ENCODE measurements around the gene SH3RF3. TPM values are rescaled to one million over a fixed set of nuclear protein-coding genes. Genes with fewer than 3 reads are reported as not detected.

Gene SH3RF3
- total RNA-seq, 1 donor from 2014 or later, result 7.3 TPM

DNA sequence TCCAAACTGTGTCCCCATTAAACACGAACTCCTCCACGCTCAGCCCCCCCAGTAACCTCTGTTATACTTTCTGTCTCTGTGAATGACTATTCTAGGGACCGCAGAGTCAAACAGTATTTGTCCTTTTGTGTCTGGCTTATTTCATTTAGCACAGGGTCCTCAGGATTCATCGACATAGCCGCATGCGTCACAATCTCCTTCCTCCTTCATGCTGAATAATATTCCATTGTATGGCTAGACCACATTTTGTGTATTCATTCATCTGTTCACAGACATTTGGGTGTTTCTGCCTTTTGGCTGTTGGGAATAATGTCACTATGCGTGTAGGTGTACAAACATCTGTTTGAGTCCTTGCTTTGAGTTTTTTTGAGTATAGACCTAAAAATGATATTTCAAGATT is 80.9 kb downstream of the SH3RF3 start:
- Histone ChIP-seq H3K4me3 (ENCODE audit: insufficient read depth, low read depth, low read length) (no peak overlapping the region), H3K79me2 (ENCODE audit: insufficient read depth, low read length) (no peaks in the 10 kb centered on the region), H3K27me3 (ENCODE audit: insufficient read depth, low read length) (peaks cover 14% of the 10 kb centered on the region), H3K4me1 (ENCODE audit: insufficient read depth, low read length) (peaks cover 36% of the 10 kb centered on the region), H3K9ac (ENCODE audit: low read length) (no peak overlapping the region), H4K20me1 (ENCODE audit: insufficient read depth, low read length) (peaks cover 83% of the 10 kb centered on the region), H3K9me3 (ENCODE audit: insufficient read depth, low read depth, low read length) (no peaks in the 10 kb centered on the region), H2AFZ (ENCODE audit: low read depth, low read length) (no peak overlapping the region), H3K27ac (ENCODE audit: low read depth, low read length) (no peak overlapping the region), H3K36me3 (ENCODE audit: insufficient read depth, low read length) (no peaks in the 10 kb centered on the region), H3K4me2 (ENCODE audit: low read length) (peak overlapping the region; percentile 78)
- Mint-ChIP-seq H3K27me3 (ENCODE audit: low read depth, unreplicated experiment) (peaks cover 37% of the 10 kb centered on the region), H3K4me3 (ENCODE audit: unreplicated experiment) (no peak overlapping the region), H3K27ac (ENCODE audit: unreplicated experiment) (no peak overlapping the region), H3K4me1 (ENCODE audit: low read depth, unreplicated experiment) (peaks cover 45% of the 10 kb centered on the region), H3K36me3 (ENCODE audit: low read depth, unreplicated experiment) (no peaks in the 10 kb centered on the region), H3K9me3 (ENCODE audit: unreplicated experiment) (no peaks in the 10 kb centered on the region)
- DNase-seq (ENCODE audit: low read depth) (peak; percentile 40), FAIRE-seq (no peak)
- TF ChIP-seq, protein P1, sequence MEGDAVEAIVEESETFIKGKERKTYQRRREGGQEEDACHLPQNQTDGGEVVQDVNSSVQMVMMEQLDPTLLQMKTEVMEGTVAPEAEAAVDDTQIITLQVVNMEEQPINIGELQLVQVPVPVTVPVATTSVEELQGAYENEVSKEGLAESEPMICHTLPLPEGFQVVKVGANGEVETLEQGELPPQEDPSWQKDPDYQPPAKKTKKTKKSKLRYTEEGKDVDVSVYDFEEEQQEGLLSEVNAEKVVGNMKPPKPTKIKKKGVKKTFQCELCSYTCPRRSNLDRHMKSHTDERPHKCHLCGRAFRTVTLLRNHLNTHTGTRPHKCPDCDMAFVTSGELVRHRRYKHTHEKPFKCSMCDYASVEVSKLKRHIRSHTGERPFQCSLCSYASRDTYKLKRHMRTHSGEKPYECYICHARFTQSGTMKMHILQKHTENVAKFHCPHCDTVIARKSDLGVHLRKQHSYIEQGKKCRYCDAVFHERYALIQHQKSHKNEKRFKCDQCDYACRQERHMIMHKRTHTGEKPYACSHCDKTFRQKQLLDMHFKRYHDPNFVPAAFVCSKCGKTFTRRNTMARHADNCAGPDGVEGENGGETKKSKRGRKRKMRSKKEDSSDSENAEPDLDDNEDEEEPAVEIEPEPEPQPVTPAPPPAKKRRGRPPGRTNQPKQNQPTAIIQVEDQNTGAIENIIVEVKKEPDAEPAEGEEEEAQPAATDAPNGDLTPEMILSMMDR (IDR thresholded peaks at IDR 0.05; ENCODE audit: insufficient read depth, low read depth, low read length), result no peak
- no peak for TF ChIP-seq EZH2 (IDR thresholded peaks at IDR 0.05; ENCODE audit: insufficient read depth, low read length)

DNA sequence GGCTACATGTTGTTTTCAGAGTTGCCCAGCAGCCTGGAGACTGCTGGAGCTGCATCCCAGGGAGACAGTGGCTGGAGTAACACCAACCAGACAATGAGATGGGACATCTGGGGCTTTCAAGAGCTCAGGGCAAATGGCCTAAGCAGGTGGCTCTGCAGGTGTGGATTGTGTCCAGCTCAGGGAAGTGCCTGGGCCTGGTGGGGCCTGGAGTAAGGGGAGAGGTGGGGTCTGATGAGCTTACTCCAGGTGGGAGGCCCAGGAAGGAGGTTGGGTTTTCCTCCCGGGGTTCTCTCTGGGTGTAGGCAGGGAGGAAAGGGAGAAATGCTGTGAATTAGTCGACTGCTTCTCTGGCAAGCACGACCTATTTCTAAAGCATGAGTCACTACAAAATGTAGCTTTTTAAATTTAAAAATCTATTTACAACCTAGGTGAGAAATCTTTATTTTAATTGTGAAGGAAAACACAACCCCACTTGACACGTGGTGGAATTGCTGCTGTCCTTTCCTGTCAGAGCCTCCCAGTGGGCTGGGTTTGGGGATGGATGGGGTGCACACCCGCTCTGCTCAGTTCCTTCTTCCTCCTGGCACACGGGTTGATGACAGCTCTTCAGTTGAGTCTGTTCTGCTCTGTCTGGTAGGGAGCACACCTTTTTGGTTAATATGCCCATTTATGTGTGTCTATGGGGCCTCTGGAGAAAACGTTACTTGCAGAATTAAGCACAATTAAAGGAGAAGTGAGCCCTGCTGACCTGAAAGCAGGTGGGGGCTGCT is 81.6 kb downstream of the SH3RF3 start:
- no peak overlapping the region for H2AFZ ChIP-seq (ENCODE audit: low read depth, low read length)
- Mint-ChIP-seq H3K4me3 (ENCODE audit: unreplicated experiment) (no peak overlapping the region), H3K36me3 (ENCODE audit: low read depth, unreplicated experiment) (no peaks in the 10 kb centered on the region), H3K27ac (ENCODE audit: unreplicated experiment) (peak overlapping the region; percentile 28), H3K27me3 (ENCODE audit: low read depth, unreplicated experiment) (peaks cover 41% of the 10 kb centered on the region), H3K4me1 (ENCODE audit: low read depth, unreplicated experiment) (peaks cover 50% of the 10 kb centered on the region), H3K9me3 (ENCODE audit: unreplicated experiment) (no peaks in the 10 kb centered on the region)
- peaks cover 16% of the 10 kb centered on the region for H3K27me3 ChIP-seq (ENCODE audit: insufficient read depth, low read length)
- peak; percentile 35 for DNase-seq (ENCODE audit: low read depth)
- FAIRE-seq, result no peak
- peaks cover 1% of the 10 kb centered on the region for H3K79me2 ChIP-seq (ENCODE audit: insufficient read depth, low read length)
- H3K9ac ChIP-seq (ENCODE audit: low read length), result no peak overlapping the region
- H3K4me1 ChIP-seq (ENCODE audit: insufficient read depth, low read length), result peaks cover 36% of the 10 kb centered on the region
- H3K36me3 ChIP-seq (ENCODE audit: insufficient read depth, low read length), result no peaks in the 10 kb centered on the region
- peaks cover 87% of the 10 kb centered on the region for H4K20me1 ChIP-seq (ENCODE audit: insufficient read depth, low read length)
- H3K27ac ChIP-seq (ENCODE audit: low read depth, low read length), result no peak overlapping the region
- TF ChIP-seq EZH2 (IDR thresholded peaks at IDR 0.05; ENCODE audit: insufficient read depth, low read length), result no peak
- TF ChIP-seq, protein P1 (IDR thresholded peaks at IDR 0.05; ENCODE audit: insufficient read depth, low read depth, low read length), result no peak
- H3K4me3 ChIP-seq (ENCODE audit: insufficient read depth, low read depth, low read length), result no peak overlapping the region
- no peaks in the 10 kb centered on the region for H3K9me3 ChIP-seq (ENCODE audit: insufficient read depth, low read depth, low read length)
- no peak overlapping the region for H3K4me2 ChIP-seq (ENCODE audit: low read length)

DNA sequence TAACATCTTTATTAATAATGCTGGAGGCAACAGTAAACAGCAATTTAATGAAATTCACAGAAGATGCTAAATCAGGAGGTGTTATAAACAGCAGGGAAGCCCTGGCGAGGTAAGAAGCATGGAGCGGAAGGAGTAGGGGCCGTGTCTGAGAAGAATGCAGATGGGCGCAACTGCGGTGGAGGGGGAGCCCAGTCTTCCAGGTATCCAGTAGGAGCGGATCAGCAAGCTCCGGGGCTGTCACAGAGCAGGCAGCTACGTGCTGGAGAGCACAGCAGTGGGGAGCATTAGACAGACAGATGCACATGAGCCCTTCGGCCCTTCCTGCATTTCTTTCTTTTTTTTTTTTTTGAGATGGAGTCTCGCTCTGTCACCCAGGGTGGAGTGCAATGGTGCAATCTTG is 82.3 kb downstream of the SH3RF3 start:
- peaks cover 36% of the 10 kb centered on the region for H3K4me1 ChIP-seq (ENCODE audit: insufficient read depth, low read length)
- FAIRE-seq (no peak), DNase-seq (ENCODE audit: low read depth) (no peak)
- H3K79me2 ChIP-seq (ENCODE audit: insufficient read depth, low read length), result peaks cover 4% of the 10 kb centered on the region
- no peak overlapping the region for H3K9ac ChIP-seq (ENCODE audit: low read length)
- H3K4me3 ChIP-seq (ENCODE audit: insufficient read depth, low read depth, low read length), result no peak overlapping the region
- Mint-ChIP-seq H3K4me3 (ENCODE audit: unreplicated experiment) (no peak overlapping the region), H3K4me1 (ENCODE audit: low read depth, unreplicated experiment) (peaks cover 53% of the 10 kb centered on the region), H3K27ac (ENCODE audit: unreplicated experiment) (no peak overlapping the region), H3K36me3 (ENCODE audit: low read depth, unreplicated experiment) (no peaks in the 10 kb centered on the region), H3K27me3 (ENCODE audit: low read depth, unreplicated experiment) (peaks cover 47% of the 10 kb centered on the region), H3K9me3 (ENCODE audit: unreplicated experiment) (no peaks in the 10 kb centered on the region)
- no peaks in the 10 kb centered on the region for H3K36me3 ChIP-seq (ENCODE audit: insufficient read depth, low read length)
- H3K4me2 ChIP-seq (ENCODE audit: low read length), result no peak overlapping the region
- no peak overlapping the region for H3K27ac ChIP-seq (ENCODE audit: low read depth, low read length)
- H3K9me3 ChIP-seq (ENCODE audit: insufficient read depth, low read depth, low read length), result no peaks in the 10 kb centered on the region
- TF ChIP-seq, protein P1 (IDR thresholded peaks at IDR 0.05; ENCODE audit: insufficient read depth, low read depth, low read length), result no peak
- no peak for TF ChIP-seq EZH2 (IDR thresholded peaks at IDR 0.05; ENCODE audit: insufficient read depth, low read length)
- H3K27me3 ChIP-seq (ENCODE audit: insufficient read depth, low read length), result peaks cover 18% of the 10 kb centered on the region
- no peak overlapping the region for H2AFZ ChIP-seq (ENCODE audit: low read depth, low read length)
- peaks cover 90% of the 10 kb centered on the region for H4K20me1 ChIP-seq (ENCODE audit: insufficient read depth, low read length)
